Measurements from ENCODE around the gene LURAP1L. TPM values are rescaled to one million over a fixed set of nuclear protein-coding genes. Genes with fewer than 3 reads are reported as not detected.

The LURAP1L gene
- total RNA-seq: 10 to 100 TPM in 3 of 4 donors, 1 to 10 TPM in 1; 9.1 to 19.8 (median 15.1) TPM

- intact Hi-C loops (cut with DNase I; ENCODE audit: low total_unique reads): no loop called here
- H3K4me3 ChIP-seq (ENCODE audit: low read depth, poor library complexity, severe bottlenecking): peak within 1 kb of the TSS; percentile 76
- 0 to 1% methylated on average over 28 to 34 of the region's 34 CpGs for WGBS, 2 donors
- peak in 1 of 2 donors; percentile 49 for DNase-seq (ENCODE audit: low spot score in 2 of 2)
- TF ChIP-seq POLR2A (IDR thresholded peaks at IDR 0.05): no peak
- TF ChIP-seq CTCF (IDR thresholded peaks at IDR 0.05): no peak
Observed at GRCh38 chr9:12774861-12775678, at the start of gene LURAP1L. Gene LURAP1L, plus strand, starts transcription at chr9:12775020. Its CDS starts 696 bp downstream, at chr9:12775716.

DNA sequence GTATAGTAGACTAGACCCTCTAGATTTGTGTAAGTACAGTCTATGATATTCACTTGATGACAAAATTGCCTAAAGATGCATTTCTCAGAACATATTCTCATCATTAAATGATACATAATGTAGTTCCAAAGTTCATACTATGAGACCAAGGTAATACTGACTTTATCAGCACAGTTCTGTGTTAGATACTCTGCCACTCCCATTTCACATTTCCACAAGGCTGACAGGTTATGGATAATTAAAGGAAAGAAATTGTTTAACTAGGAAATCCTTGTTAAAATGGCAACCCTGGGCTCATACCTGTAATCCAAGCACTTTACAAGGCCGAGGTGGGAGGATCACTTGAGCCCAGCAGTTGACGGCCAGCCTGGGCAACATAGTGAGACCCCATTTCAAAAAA lies 48.0 kb upstream of the LURAP1L start:
- intact Hi-C loops (cut with DNase I; ENCODE audit: low total_unique reads): no loop called here
- H3K4me3 ChIP-seq (ENCODE audit: low read depth, poor library complexity, severe bottlenecking): no peak overlapping the region
- TF ChIP-seq POLR2A (IDR thresholded peaks at IDR 0.05) (no peak), CTCF (IDR thresholded peaks at IDR 0.05) (no peak)
- DNase-seq (ENCODE audit: low spot score in 2 of 2): no peak
- 98 to 100% methylated on average over 2 of the region's 2 CpGs for WGBS, 2 donors

DNA sequence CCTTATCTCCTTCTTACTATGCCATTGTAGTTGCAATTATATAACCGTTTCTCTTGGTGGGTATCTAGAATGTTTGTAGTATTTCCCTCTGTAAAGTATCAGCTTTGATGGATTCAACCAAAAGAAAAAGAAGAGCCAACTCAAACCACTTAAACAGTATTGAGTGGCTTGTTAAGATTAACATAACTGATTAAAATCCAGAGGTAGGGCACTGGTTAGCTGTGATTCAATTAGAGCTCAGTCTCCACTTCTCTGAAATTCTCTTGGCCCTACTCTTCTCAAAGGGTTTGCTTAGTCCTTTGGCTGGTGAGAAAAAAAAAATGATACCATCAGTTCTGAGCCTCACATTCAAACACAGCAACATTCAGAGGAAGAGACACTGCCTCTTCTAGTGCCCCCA lies 44.6 kb upstream of the LURAP1L start:
- intact Hi-C loops (cut with DNase I; ENCODE audit: low total_unique reads): no loop called here
- WGBS, 2 donors: 94 to 98% methylated on average over 1 of the region's 1 CpG
- no peak overlapping the region for H3K4me3 ChIP-seq (ENCODE audit: low read depth, poor library complexity, severe bottlenecking)
- no peak for DNase-seq (ENCODE audit: low spot score in 2 of 2)
- no peak for TF ChIP-seq POLR2A (IDR thresholded peaks at IDR 0.05)
- no peak for TF ChIP-seq CTCF (IDR thresholded peaks at IDR 0.05)

- no peak for DNase-seq (ENCODE audit: low spot score in 2 of 2)
- intact Hi-C loops (cut with DNase I; ENCODE audit: low total_unique reads): no loop called here
- no peak overlapping the region for H3K4me3 ChIP-seq (ENCODE audit: low read depth, poor library complexity, severe bottlenecking)
- TF ChIP-seq POLR2A (IDR thresholded peaks at IDR 0.05): no peak
- TF ChIP-seq CTCF (IDR thresholded peaks at IDR 0.05): no peak
Observed at GRCh38 chr9:12730927-12731326, 43.9 kb upstream of the LURAP1L start.

DNA sequence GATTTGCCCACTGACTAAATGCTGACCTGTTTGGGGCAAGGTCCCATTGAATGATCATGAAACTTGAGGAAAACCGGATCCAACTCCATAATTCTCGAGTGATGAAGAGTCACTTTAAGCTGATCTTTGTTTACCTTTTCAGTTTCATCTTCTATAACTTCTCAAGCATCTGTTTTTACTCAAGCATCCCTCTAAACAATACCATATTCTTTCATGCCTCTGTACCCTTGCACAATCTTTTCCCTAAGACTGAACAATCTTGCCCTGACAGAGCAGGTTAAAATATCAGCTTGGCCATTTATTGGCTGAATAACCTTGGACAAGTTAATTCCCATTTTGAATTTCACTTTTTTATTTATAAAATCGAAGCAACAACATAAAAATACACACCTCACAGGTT lies 41.8 kb upstream of the LURAP1L start:
- H3K4me3 ChIP-seq (ENCODE audit: low read depth, poor library complexity, severe bottlenecking): no peak overlapping the region
- no peak for TF ChIP-seq CTCF (IDR thresholded peaks at IDR 0.05)
- TF ChIP-seq POLR2A (IDR thresholded peaks at IDR 0.05): no peak
- 87 to 89% methylated on average over 3 of the region's 3 CpGs for WGBS, 2 donors
- intact Hi-C loops (cut with DNase I; ENCODE audit: low total_unique reads): no loop called here
- no peak for DNase-seq (ENCODE audit: low spot score in 2 of 2)

DNA sequence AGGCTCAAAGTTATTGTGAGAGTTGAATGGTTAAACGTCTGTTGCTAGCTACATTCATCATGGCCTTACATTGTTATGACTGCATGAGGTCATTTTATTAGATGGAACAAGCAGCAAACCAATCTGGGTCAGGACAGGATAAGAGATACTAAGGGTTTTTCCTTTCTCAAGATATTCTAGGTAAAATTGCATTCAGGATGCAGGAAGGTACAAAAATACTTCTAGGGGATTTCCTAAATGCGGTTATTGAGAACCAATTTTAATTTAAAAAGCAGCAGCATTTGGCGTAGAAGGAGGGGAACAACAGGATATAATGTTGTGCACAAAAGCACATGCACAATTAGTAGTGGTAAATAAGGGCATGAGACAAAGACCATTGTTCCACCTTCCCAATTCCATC lies 39.2 kb upstream of the LURAP1L start:
- no peak overlapping the region for H3K4me3 ChIP-seq (ENCODE audit: low read depth, poor library complexity, severe bottlenecking)
- intact Hi-C loops (cut with DNase I; ENCODE audit: low total_unique reads): no loop called here
- WGBS, 2 donors: 33 to 57% methylated on average over 3 of the region's 3 CpGs
- TF ChIP-seq CTCF (IDR thresholded peaks at IDR 0.05): no peak
- no peak for TF ChIP-seq POLR2A (IDR thresholded peaks at IDR 0.05)
- DNase-seq (ENCODE audit: low spot score in 2 of 2): no peak

Data from lower leg skin (tissue), 4 donors.